Skeletal muscle cell (primary cell): ENCODE data around the gene TRIM66.
A peak's percentile ranks its signal among the peaks of the same experiment; 100 is the strongest.
"Not testable (repeated sequence)": the region's sequence is repeated elsewhere in the genome, so short reads cannot be mapped to it uniquely, and the experiment has no call there.

Source experiments
- DNase-seq: peaks from one replicate; pipeline ENCODE4 v3.0.0-alpha.2; 2010; ENCODE audit warnings: low read depth
- H3K4me3 ChIP-seq: 2 replicates; pipeline ENCODE4 v1.5.1; 2011; ENCODE audit warnings: low read depth, mild to moderate bottlenecking, control low read depth, low read length, moderate library complexity

TRIM66 gene

GRCh38 chr11:8672346-8672745 is 10.1 kb downstream of the TRIM66 start:
- DNase-seq, result no peak

DNA sequence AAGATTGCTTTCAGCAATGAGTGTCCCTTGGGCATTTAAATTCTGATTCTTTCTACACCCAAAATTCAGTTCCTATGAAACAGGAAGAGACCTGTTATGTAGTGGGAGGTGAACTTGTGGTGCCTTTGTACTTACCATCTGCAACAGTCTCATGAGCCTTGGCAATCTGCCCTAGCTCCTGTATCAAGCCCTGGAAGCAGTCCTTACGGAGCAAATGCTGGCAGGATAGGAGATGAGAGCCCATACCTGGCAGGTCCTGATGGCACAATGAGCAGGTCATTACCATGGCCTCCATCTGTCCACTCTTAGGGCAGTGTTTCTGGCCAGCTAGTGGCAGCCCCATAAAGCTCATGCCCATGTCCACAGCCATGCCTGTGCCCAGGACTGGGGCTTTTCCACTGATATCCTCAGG is 10.8 kb downstream of the TRIM66 start:
- peak; percentile 69 for DNase-seq
- H3K4me3 ChIP-seq, result no peak overlapping the region

More at GRCh38 chr11:8672346-8672745, 10.1 kb downstream of the TRIM66 start:
- H3K4me3 ChIP-seq, result no peak overlapping the region

DNA sequence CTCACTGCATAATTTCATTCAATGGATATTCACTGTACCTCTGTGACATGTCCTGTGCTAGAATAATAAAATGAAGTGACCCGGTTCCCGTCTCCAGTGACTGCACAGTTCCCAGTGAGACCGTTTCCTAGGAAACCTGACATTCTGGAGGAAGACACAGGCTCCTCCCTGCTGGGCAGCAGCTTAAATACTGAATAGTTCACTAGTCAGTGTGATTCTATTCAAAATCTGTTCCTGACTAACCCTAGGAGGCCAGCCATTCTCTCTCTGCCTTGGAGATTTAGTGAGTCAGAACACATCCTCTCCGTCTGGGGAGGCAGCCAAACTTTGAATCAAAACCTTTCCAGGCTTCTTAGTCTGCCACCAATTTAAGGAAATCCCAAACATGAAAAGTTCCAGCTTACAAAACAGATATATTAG is 11.3 kb downstream of the TRIM66 start:
- DNase-seq, result peak; percentile 89
- H3K4me3 ChIP-seq, result no peak overlapping the region

- not testable (repeated sequence) for H3K4me3 ChIP-seq, DNase-seq
Observed at GRCh38 chr11:8670081-8670480, 12.4 kb downstream of the TRIM66 start.

DNA sequence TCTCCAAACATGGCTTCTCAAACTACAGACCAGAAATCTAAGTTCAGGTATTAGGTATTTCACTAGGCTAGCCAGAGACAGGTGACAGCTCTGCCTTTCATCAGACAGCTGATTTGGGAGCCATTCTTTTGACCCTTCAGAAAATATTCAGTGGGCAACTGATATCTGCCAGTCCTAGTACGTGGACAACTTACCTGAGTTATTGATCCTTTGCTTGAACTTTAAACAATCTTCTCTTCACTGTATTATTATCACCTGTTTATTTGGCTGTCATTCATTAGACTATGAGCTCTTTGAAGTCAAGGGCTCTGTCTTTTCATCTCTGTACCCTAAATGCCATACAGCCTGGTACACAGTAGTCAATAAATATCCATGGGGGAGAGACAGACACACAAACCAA is 17.2 kb downstream of the TRIM66 start:
- no peak for DNase-seq
- no peak overlapping the region for H3K4me3 ChIP-seq

- no peak overlapping the region for H3K4me3 ChIP-seq
- no peak for DNase-seq
Observed at GRCh38 chr11:8661001-8661795, 21.3 kb downstream of the TRIM66 start.

GRCh38 chr11:8658321-8659057 is 24.0 kb downstream of the TRIM66 start:
- peak; percentile 62 for DNase-seq
- no peak overlapping the region for H3K4me3 ChIP-seq

- DNase-seq, result no peak
- no peak overlapping the region for H3K4me3 ChIP-seq
Observed at GRCh38 chr11:8656291-8656690, 26.2 kb downstream of the TRIM66 start.

DNA sequence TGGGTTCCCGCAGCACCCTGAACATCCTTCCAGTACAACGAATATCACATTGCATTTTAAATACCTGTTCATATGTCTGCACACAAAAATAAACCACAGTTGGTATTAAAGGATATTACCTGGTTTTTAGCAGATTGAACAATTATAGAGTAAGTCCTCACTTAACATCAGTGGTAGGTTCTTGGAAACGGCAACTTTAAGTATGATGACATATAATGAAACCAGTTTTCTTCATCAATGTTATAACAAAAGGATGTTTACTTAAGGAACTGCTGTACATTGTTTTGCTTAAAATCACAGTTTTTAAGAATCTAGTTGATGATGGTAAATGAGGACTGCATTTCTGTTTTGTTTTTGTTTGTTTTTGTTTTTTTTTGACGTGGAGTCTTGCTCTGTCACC is 28.0 kb downstream of the TRIM66 start:
- DNase-seq, result no peak
- no peak overlapping the region for H3K4me3 ChIP-seq

- DNase-seq, result peak; percentile 88
- H3K4me3 ChIP-seq, result no peak overlapping the region
Observed at GRCh38 chr11:8652140-8652539, 30.3 kb downstream of the TRIM66 start.

DNA sequence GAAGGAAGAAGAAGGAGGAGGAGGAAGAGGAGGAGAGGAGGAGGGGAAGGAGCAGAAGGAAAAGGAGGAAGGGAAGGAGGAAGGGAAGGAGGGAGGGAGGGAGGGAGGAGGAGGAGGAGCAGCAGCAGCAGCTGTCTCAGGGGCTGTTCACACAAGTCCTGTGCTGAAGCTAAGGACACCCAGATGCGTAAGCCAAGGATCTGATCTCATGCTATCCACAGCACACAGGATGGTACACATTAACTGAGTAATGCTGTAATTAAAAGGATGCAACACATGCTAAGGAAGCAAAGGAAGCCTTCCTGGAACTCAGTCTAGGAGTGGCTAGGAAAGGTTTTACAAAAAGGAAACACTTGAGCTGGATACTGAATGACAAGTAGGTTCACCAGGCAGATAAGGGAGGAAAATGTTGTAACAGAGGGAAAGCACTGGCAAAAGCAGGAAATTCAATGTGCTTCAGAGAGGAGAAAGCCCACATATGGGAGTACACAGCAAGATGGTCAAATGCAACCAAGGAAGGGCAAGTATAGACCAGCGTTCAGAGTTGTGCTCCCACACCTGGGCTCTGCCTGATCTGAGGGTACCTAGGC is 32.0 kb downstream of the TRIM66 start:
- peak; percentile 45 for DNase-seq
- H3K4me3 ChIP-seq, result no peak overlapping the region

GRCh38 chr11:8649361-8649760 is 33.1 kb downstream of the TRIM66 start:
- H3K4me3 ChIP-seq, result no peak overlapping the region
- DNase-seq, result peak; percentile 23

GRCh38 chr11:8646873-8647272 is 35.6 kb downstream of the TRIM66 start:
- DNase-seq, result no peak
- no peak overlapping the region for H3K4me3 ChIP-seq

GRCh38 chr11:8642196-8642841 is 40.1 kb downstream of the TRIM66 start:
- H3K4me3 ChIP-seq, result no peak overlapping the region
- DNase-seq, result no peak

DNA sequence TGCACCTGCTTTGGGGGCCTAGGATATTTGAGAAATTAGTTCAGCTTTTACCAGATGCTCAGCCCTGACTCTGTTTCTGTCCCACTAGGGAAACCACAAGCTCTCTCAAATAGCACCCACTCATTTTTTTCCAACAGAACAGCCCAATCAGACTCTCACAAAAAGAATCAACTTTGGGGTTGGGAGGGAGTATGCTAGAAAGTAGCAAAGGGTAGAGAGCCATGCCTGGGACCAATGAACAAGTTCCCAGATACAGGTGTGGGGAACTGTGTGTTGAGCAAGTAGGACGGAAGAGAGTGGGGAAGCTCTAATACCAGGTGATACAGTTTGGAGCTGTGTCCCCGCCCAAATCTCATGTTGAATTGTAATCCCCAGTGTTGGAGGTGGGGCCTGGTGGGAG is 41.1 kb downstream of the TRIM66 start:
- DNase-seq, result no peak
- H3K4me3 ChIP-seq, result no peak overlapping the region

GRCh38 chr11:8640267-8640906 is 42.1 kb downstream of the TRIM66 start:
- no peak overlapping the region for H3K4me3 ChIP-seq
- no peak for DNase-seq

DNA sequence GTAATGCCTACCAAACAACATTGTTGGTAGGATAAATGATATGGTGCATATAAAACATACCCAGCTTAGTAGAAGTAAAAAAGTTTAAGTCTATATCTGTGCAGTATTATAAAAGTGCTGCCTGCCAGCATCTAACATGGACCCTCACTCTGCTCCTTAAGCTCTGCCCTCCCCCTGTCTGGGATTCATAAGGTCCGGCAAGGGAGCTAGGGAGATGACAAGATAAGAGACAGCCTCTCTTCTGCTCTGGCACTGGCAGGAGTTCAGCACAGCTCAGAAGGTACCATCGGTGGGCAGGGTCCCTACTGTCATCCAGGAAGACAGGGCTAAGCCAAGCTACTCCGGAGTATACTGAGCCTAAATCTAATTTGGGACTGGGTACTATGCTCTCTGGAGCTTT is 42.8 kb downstream of the TRIM66 start:
- H3K4me3 ChIP-seq, result no peak overlapping the region
- no peak for DNase-seq

DNA sequence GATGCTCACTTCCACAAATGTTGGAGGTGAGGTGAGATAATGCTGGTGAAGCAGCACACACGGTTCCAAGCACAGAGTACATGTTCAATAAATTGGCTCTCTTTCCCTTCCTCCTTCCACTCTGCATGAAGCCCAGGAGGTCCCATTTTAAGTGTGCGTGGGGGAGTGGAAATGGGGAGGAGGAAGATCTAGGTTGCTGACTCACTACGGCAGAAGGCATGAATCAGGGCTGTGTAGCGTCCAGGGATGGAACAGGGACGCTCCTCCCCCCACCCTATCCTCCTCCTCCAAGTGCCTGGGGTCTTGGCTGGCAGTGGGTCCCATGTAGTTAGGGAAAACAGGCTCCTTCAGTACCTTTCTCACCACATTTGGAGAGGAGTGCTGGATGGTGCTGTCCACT is 44.2 kb downstream of the TRIM66 start:
- H3K4me3 ChIP-seq, result no peak overlapping the region
- DNase-seq, result no peak

- no peak overlapping the region for H3K4me3 ChIP-seq
- no peak for DNase-seq
Observed at GRCh38 chr11:8636127-8636526, 46.3 kb downstream of the TRIM66 start.

DNA sequence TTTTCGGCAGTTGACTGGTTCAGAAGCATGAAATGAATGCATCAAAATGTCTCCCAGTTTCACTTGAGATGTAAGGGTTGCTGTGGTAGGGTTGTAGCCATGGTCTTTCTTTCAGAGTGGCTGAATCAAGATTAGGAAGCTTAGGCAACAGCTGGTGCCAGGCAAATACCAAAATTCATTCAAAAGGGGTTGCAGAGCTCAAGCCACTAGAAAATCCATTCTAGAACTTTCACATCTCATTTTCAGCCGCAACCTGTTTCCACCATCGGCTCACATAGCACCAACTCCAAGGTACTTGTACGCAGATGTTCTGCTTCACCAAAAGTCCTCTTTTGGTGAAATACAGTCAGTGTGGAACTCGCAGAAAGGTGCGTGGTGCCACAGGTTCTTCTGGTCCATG is 48.0 kb downstream of the TRIM66 start:
- H3K4me3 ChIP-seq, result no peak overlapping the region
- DNase-seq, result no peak
